ENCODE data around the gene NMNAT1. TPM values are rescaled to one million over a fixed set of nuclear protein-coding genes. Genes with fewer than 3 reads are reported as not detected.
A peak's percentile ranks its signal among the peaks of the same experiment; 100 is the strongest.
"Not testable (repeated sequence)": the region's sequence is repeated elsewhere in the genome, so short reads cannot be mapped to it uniquely, and the experiment has no call there.

NMNAT1 gene
- total RNA-seq, 6 experiments from 2014 or later, result 5.3 to 8.8 (median 7.6) TPM

DNA sequence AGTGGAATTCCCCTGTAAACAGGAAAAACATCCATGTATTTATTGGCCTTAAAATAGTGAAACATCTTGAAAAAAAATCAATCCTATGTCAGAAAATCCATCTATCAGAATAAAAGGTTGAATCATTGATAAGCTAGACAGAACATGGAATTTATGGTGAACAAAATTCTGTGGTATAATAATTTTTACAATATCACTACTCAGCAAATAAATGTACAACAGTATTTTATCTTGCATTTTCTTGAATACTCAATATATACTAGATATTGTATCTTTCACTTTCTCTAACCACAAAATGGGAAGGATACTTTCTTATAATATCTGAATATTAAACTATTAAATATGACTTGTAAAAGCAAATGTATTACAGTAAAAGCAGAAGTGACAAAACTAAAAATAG lies 83.8 kb downstream of the NMNAT1 start:
- TF ChIP-seq POLR2A (IDR thresholded peaks at IDR 0.05) (no peak), CTCF (IDR thresholded peaks at IDR 0.05) (no peak)

GRCh38 chr1:10028956-10029500 lies 85.8 kb downstream of the NMNAT1 start:
- H3K4me1 ChIP-seq; H3K27me3 ChIP-seq; DNase-seq; H3K27ac ChIP-seq; H3K9me3 ChIP-seq; ATAC-seq; H3K4me3 ChIP-seq; H3K36me3 ChIP-seq; intact Hi-C loops (cut with DNase I): not testable (repeated sequence)
- 68% methylated on average over 12 of the region's 24 CpGs for WGBS (ENCODE audit: insufficient coverage, low coverage, low lambda C conversion rate, missing lambda C conversion rate)

More for the DNA sequence above, 83.8 kb downstream of the NMNAT1 start:
- H3K27ac ChIP-seq, result no peak overlapping the region
- H3K36me3 ChIP-seq, result no peaks in the 10 kb centered on the region
- ATAC-seq (no peak), DNase-seq (no peak)
- no peak overlapping the region for H3K4me3 ChIP-seq
- H3K9me3 ChIP-seq, result no peaks in the 10 kb centered on the region
- intact Hi-C loops (cut with DNase I), result no loop called here
- no peaks in the 10 kb centered on the region for H3K27me3 ChIP-seq
- H3K4me1 ChIP-seq, result no peaks in the 10 kb centered on the region

DNA sequence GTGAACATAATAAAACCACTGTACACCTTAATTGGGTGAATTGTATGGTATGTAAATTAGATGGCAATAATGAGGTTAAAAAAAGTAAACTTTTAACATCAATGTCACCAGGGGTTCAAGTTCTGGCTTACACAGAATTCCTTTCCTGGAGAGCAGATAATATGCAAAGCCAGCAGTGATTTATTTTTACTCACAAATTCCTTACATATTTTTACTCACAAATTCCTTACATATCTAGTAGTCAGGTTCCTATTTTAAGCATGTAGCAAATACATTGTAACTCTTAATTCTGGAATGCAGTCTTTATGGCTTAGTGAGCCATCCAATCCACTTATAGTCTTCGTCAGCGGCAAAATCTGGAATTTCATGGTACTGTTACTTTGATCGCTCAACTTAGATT lies 88.2 kb downstream of the NMNAT1 start:
- ATAC-seq (no peak), DNase-seq (no peak)
- no peak overlapping the region for H3K27ac ChIP-seq
- intact Hi-C loops (cut with DNase I), result loop anchor here in 1 of 2 donors (10.0 kb wide), 1 partner anchor 157 kb away; no protein-coding TSS in a partner anchor
- no peaks in the 10 kb centered on the region for H3K36me3 ChIP-seq
- H3K9me3 ChIP-seq, result no peaks in the 10 kb centered on the region
- no peak overlapping the region for H3K4me3 ChIP-seq
- 93% methylated on average over 3 of the region's 3 CpGs for WGBS (ENCODE audit: insufficient coverage, low coverage, low lambda C conversion rate, missing lambda C conversion rate)
- no peaks in the 10 kb centered on the region for H3K27me3 ChIP-seq
- peaks cover 0 to 16% (median 2%) of the 10 kb centered on the region in 4 donors for H3K4me1 ChIP-seq
- TF ChIP-seq CTCF (IDR thresholded peaks at IDR 0.05), result no peak
- no peak for TF ChIP-seq POLR2A (IDR thresholded peaks at IDR 0.05)

GRCh38 chr1:10032590-10033358 lies 89.5 kb downstream of the NMNAT1 start, which contains the start of gene UBE4B:
TSS of gene UBE4B (plus strand) at chr1:10032958. CDS start at chr1:10033671, 713 bp downstream.
- no peaks in the 10 kb centered on the region for H3K27me3 ChIP-seq
- peaks cover 0 to 16% (median 2%) of the 10 kb centered on the region in 4 donors for H3K4me1 ChIP-seq
- DNase-seq (peak; percentile 98 to 99 (median 99)), ATAC-seq (peak; percentile 96 to 100 (median 98))
- TF ChIP-seq POLR2A (IDR thresholded peaks at IDR 0.05) (peak; percentile 24), CTCF (IDR thresholded peaks at IDR 0.05) (peak; percentile 88 to 97 (median 94))
- intact Hi-C loops (cut with DNase I), result loop anchor here in 1 of 2 donors (10.0 kb wide), 1 partner anchor 158 kb away; no protein-coding TSS in a partner anchor
- under 1% methylated on average over 32 of the region's 73 CpGs for WGBS (ENCODE audit: insufficient coverage, low coverage, low lambda C conversion rate, missing lambda C conversion rate)
- peak within 1 kb of the TSS; percentile 87 to 91 (median 88) for H3K27ac ChIP-seq
- H3K4me3 ChIP-seq, result peak within 1 kb of the TSS; percentile 97 to 100 (median 99)
- H3K36me3 ChIP-seq, result peaks cover 0 to 8% (median 0%) of the 10 kb centered on the region in 4 donors
- H3K9me3 ChIP-seq, result no peaks in the 10 kb centered on the region

- WGBS (ENCODE audit: insufficient coverage, low coverage, low lambda C conversion rate, missing lambda C conversion rate), result 1% methylated on average over 18 of the region's 19 CpGs
- peak overlapping the region; percentile 97 to 100 (median 99) for H3K4me3 ChIP-seq
- DNase-seq, result peak in 2 of 3 donors; percentile 32 to 56
- TF ChIP-seq POLR2A (IDR thresholded peaks at IDR 0.05) (no peak), CTCF (IDR thresholded peaks at IDR 0.05) (no peak)
- H3K4me1 ChIP-seq, result peaks cover 0 to 18% (median 2%) of the 10 kb centered on the region in 4 donors
- ATAC-seq, result peak; percentile 24 to 50 (median 48)
- peak overlapping the region; percentile 87 to 91 (median 88) for H3K27ac ChIP-seq
- no peaks in the 10 kb centered on the region for H3K9me3 ChIP-seq
- no peaks in the 10 kb centered on the region for H3K27me3 ChIP-seq
- H3K36me3 ChIP-seq, result peaks cover 0 to 10% (median 0%) of the 10 kb centered on the region in 4 donors
- intact Hi-C loops (cut with DNase I), result loop anchor here in 1 of 2 donors (10.0 kb wide), 1 partner anchor 159 kb away; no protein-coding TSS in a partner anchor
Observed at GRCh38 chr1:10033359-10033845, 90.1 kb downstream of the NMNAT1 start.

Measured in right lobe of liver (tissue), 6 donors.